K562 (cell line): ENCODE results near the gene HOXD1. TPM values are rescaled to one million over a fixed set of nuclear protein-coding genes. Genes with fewer than 3 reads are reported as not detected.

ENCODE experiments used
- ATAC-seq: fragments of 200-7000 bp; cut with Tn5 transposase; 3 replicates; pipeline ENCODE4 v1.9.1; 2020; ENCODE audit warnings: moderate library complexity
- BruUV-seq: library from RNA; stranded (reverse); fragments of 400-500 nt; replicated peaks from 2 replicates; lab custom pipeline; 2021; lab: Mats Ljungman, UMichigan
- CTCF ChIA-PET: fragments of 300-600 bp; formaldehyde crosslinking; extraction: SDS; loops from one replicate; lab custom pipeline; 2021; ENCODE audit warnings: low intra/inter-chr PET ratio; lab: Yijun Ruan, JAX
- POLR2A ChIA-PET: fragments of 300-600, 350-650 bp; sonication (Branson Sonifier 250); formaldehyde crosslinking; extraction: SDS; loops from one replicate; lab custom pipeline; 2021; ENCODE audit warnings: antibody characterized with exemption, inconsistent platforms; lab: Yijun Ruan, JAX
- DNase-seq, 4 experiments: peaks; one replicate each; pipeline versions ENCODE4 v3.0.0 to v3.0.0-alpha.2; 2011 to 2018; ENCODE audit warnings: low spot score in 3 of 4, mixed read lengths in 3 of 4; ENCODE audit errors: extremely low read depth in 1 of 4
- FAIRE-seq: peaks from 2 replicates; lab custom pipeline; 2011; peaks lifted over from hg19 to GRCh38; lab: Jason Lieb, UNC
- H2AFZ ChIP-seq: 2 replicates; pipeline ENCODE4 v1.6.0; 2011; ENCODE audit warnings: low read depth, low read length, control low read depth, inconsistent platforms
- H3K27ac ChIP-seq: fragments of 200-600 bp; 3 replicates; pipeline ENCODE4 v1.8.0; 2011; ENCODE audit warnings: low read depth, mild to moderate bottlenecking, control low read depth, inconsistent platforms, low read length, moderate library complexity, mixed read lengths; ENCODE audit errors: extremely low read depth
- H3K27me3 ChIP-seq, 2 experiments: fragments of 300-600 bp in 1 of 2; 2 replicates in 1 of 2; 3 replicates in 1 of 2; pipeline versions ENCODE4 v1.6.0 to v1.8.0; 2011; ENCODE audit warnings: inconsistent platforms in 2 of 2, low read length in 2 of 2, mild to moderate bottlenecking in 1 of 2, mixed read lengths in 1 of 2, moderate library complexity in 1 of 2; ENCODE audit not compliant: control insufficient read depth in 2 of 2, insufficient read depth in 2 of 2
- H3K36me3 ChIP-seq: fragments of 300-600 bp; 3 replicates; pipeline ENCODE4 v1.8.0; 2011; ENCODE audit warnings: mild to moderate bottlenecking, low read length, inconsistent platforms; ENCODE audit not compliant: control insufficient read depth, insufficient read depth
- H3K4me1 ChIP-seq, 2 experiments: fragments of 200-600 bp in 1 of 2; replicated peaks in 1 of 2; 2 replicates in 1 of 2; 3 replicates in 1 of 2; pipeline versions ENCODE4 v1.5.1 to v1.8.0; 2011; ENCODE audit warnings: inconsistent platforms in 2 of 2, low read length in 2 of 2, mild to moderate bottlenecking in 1 of 2, mixed read lengths in 1 of 2, moderate library complexity in 1 of 2; ENCODE audit not compliant: control insufficient read depth in 2 of 2, insufficient read depth in 2 of 2
- H3K4me2 ChIP-seq: 2 replicates; pipeline ENCODE4 v1.6.1; 2011; ENCODE audit warnings: low read length, control low read depth, inconsistent platforms, mixed read lengths; ENCODE audit not compliant: insufficient read depth
- H3K4me3 ChIP-seq: fragments of 200-600 bp; sonication (generic), shearing (Covaris generic); 2 replicates; pipeline ENCODE4 v1.5.1; 2016; ENCODE audit warnings: control low read depth, inconsistent platforms
- H3K79me2 ChIP-seq: fragments of 200-600 bp; 3 replicates; pipeline ENCODE4 v1.8.0; 2011; ENCODE audit warnings: low read length, inconsistent platforms; ENCODE audit not compliant: control insufficient read depth, insufficient read depth
- H3K9ac ChIP-seq, 2 experiments: 2 replicates each; pipeline versions ENCODE4 v1.6.0 to v1.6.1; 2011; ENCODE audit warnings: low read depth in 2 of 2, low read length in 2 of 2, control low read depth in 1 of 2, inconsistent platforms in 1 of 2, mild to moderate bottlenecking in 1 of 2, mixed read lengths in 1 of 2; ENCODE audit not compliant: insufficient read depth in 1 of 2
- H3K9me1 ChIP-seq: one replicate; pipeline ENCODE4 v1.6.0; 2011; ENCODE audit warnings: inconsistent platforms, mild to moderate bottlenecking, low read length, moderate library complexity; ENCODE audit not compliant: control insufficient read depth, insufficient read depth
- H3K9me3 ChIP-seq: replicated peaks from 2 replicates; pipeline ENCODE4 v1.5.1; 2011; ENCODE audit warnings: low read depth, low read length, inconsistent platforms; ENCODE audit not compliant: control insufficient read depth, insufficient read depth
- H4K20me1 ChIP-seq: replicated peaks from 2 replicates; pipeline ENCODE4 v1.6.1; 2011; ENCODE audit warnings: low read length, inconsistent platforms, mixed read lengths; ENCODE audit not compliant: control insufficient read depth, insufficient read depth
- ATF7 ChIP-seq: fragments of 450-650 bp; IDR thresholded peaks from 2 replicates; pipeline ENCODE4 v1.7.1; 2014; ENCODE audit warnings: mild to moderate bottlenecking, moderate library complexity
- BRF2 ChIP-seq: IDR thresholded peaks from 3 replicates; pipeline ENCODE4 v1.6.1; 2011; ENCODE audit warnings: borderline replicate concordance, mild to moderate bottlenecking; ENCODE audit not compliant: insufficient read length, insufficient read depth
- CBX8 ChIP-seq: fragments of 200-600 bp; sonication (generic); IDR thresholded peaks from 2 replicates; pipeline ENCODE4 v1.6.1; 2012; ENCODE audit warnings: borderline replicate concordance, mixed run types, low read depth, mild to moderate bottlenecking, moderate library complexity, mixed read lengths, low read length, control low read depth, inconsistent platforms; ENCODE audit not compliant: poor library complexity, severe bottlenecking; ENCODE audit errors: extremely low read depth
- DLX4 ChIP-seq: fragments of 250-450 bp; sonication (Bioruptor Pico); IDR thresholded peaks from 2 replicates; pipeline ENCODE4 v1.6.1; 2021; ENCODE audit warnings: mild to moderate bottlenecking
- HMBOX1 ChIP-seq: sonication (generic); IDR thresholded peaks from 2 replicates; pipeline ENCODE4 v1.6.1; 2016
- HNRNPK ChIP-seq: fragments of 200-400 bp; formaldehyde crosslinking; IDR thresholded peaks from one replicate; pipeline ENCODE4 v1.6.1; 2018; ENCODE audit warnings: mild to moderate bottlenecking, low read depth, low read length; ENCODE audit not compliant: poor library complexity, severe bottlenecking
- MCM3 ChIP-seq: fragments of 450-650 bp; IDR thresholded peaks from 2 replicates; pipeline ENCODE4 v1.6.1; 2016
- STAT6 ChIP-seq: sonication (generic); formaldehyde crosslinking; IDR thresholded peaks from 2 replicates; pipeline ENCODE4 v1.8.1; 2023; ENCODE audit warnings: mild to moderate bottlenecking, missing genetic modification reagents
- TBL1XR1 ChIP-seq, 2 experiments: IDR thresholded peaks; 2 replicates each; pipeline ENCODE4 v1.6.1; 2012; ENCODE audit warnings: improper control_type of control experiment in 2 of 2, low read length in 2 of 2, mild to moderate bottlenecking in 1 of 2
- ZNF785 ChIP-seq: fragments of 250-450 bp; sonication (Bioruptor Pico); IDR thresholded peaks from 2 replicates; pipeline ENCODE4 v1.4.0; 2020; ENCODE audit warnings: mild to moderate bottlenecking
- WGBS: fragments of 100-300 bp; shearing (Covaris generic); methylation state at CpG from one replicate; pipeline ENCODE4 v1.1.6; 2016; ENCODE audit warnings: low coverage, mixed read lengths; ENCODE audit not compliant: insufficient coverage; ENCODE audit errors: missing lambda C conversion rate; 5-methylcytosine and 5-hydroxymethylcytosine counted together
- in situ Hi-C: fragments of 300-500 bp; cut with MboI; formaldehyde crosslinking; loops from 4 replicates; pipeline ENCODE4 v1.15.0; 2018; ENCODE audit warnings: inconsistent platforms, mixed read lengths
- intact Hi-C: fragments of 100-400 bp; cut with micrococcal nuclease; formaldehyde crosslinking; loops from 2 replicates; pipeline ENCODE4 v1.14.2; 2022
- polyA plus RNA-seq, 8 experiments: library from polyadenylated mRNA; depleted of rRNA in 4 of 8; stranded (reverse) in 5 of 8; unstranded in 3 of 8; fragments of >200 nt; fragmentation: Nextera tagmentation in 2 of 8; fragmentation: Illumina TruSeq in 1 of 8; extraction: Ambion mirVana in 2 of 8; extraction: Trizol in 1 of 8; gene quantifications; 2 replicates each; pipeline versions ENCODE4 v1.2.1 to v1.2.3, GENCODE V29; 2011 to 2014; ENCODE audit warnings: inconsistent platforms in 1 of 8, missing spikeins in 1 of 8
- total RNA-seq, 7 experiments: library from RNA; depleted of rRNA in 6 of 7; stranded (reverse); fragments of >200 nt in 6 of 7; fragmentation: Illumina TruSeq in 2 of 7; extraction: Trizol in 2 of 7; gene quantifications; 2 replicates each; pipeline versions ENCODE4 v1.2.1 to v1.2.3, GENCODE V29; 2011 to 2021; ENCODE audit warnings: low replicate concordance in 1 of 7

HOXD1 gene
- total and polyA plus RNA-seq, 9 of the 15 experiments (the other 6 are each of a cell fraction or from before 2014, with no cell fraction given): not detected

- TF ChIP-seq TBL1XR1 (IDR thresholded peaks at IDR 0.05; ENCODE audit: low read length in 2 of 2): no peak
- TF ChIP-seq DLX4 (CRISPR knock-in tag): no peak
- TF ChIP-seq ATF7: no peak
- TF ChIP-seq STAT6 (CRISPR knock-in tag): no peak
Observed at GRCh38 chr2:176205126-176205525, 16.7 kb downstream of the HOXD1 start (continued).

- WGBS: 0% methylated on average over 2 of the region's 2 CpGs
- CTCF ChIA-PET: no interaction called here
Observed at GRCh38 chr2:176206136-176206535, 17.7 kb downstream of the HOXD1 start.

More at GRCh38 chr2:176206136-176206535, 17.7 kb downstream of the HOXD1 start:
- no peak overlapping the region for H2AFZ ChIP-seq
- FAIRE-seq: no peak
- no peaks in the 10 kb centered on the region for H3K36me3 ChIP-seq
- no peak overlapping the region for H3K9ac ChIP-seq
- no peak for ATAC-seq
- H3K4me1 ChIP-seq: peaks cover 0 to 1% of the 10 kb centered on the region in 2 experiments; a peak in 1 of 5 replicates
- no peak overlapping the region for H3K27ac ChIP-seq
- no peaks in the 10 kb centered on the region for H4K20me1 ChIP-seq
- intact Hi-C loops (no loop called here), in situ Hi-C loops (no loop called here)
- TF ChIP-seq BRF2 (no peak), CBX8 (no peak), HMBOX1 (no peak), HNRNPK (no peak), MCM3 (no peak), ZNF785 (no peak)
- H3K79me2 ChIP-seq: no peaks in the 10 kb centered on the region
- H3K4me2 ChIP-seq: no peak overlapping the region
- no peak for DNase-seq
- POLR2A ChIA-PET: no interaction called here
- no peaks in the 10 kb centered on the region for H3K9me3 ChIP-seq
- peaks cover 4 to 20% of the 10 kb centered on the region in 2 experiments; a peak in 4 of 5 replicates for H3K27me3 ChIP-seq
- no TSS peak for BruUV-seq
- H3K9me1 ChIP-seq: no peaks in the 10 kb centered on the region
- no peak overlapping the region for H3K4me3 ChIP-seq
